GM12878 (cell line): ENCODE results near the gene FAAP100. TPM values are rescaled to one million over a fixed set of nuclear protein-coding genes. Genes with fewer than 3 reads are reported as not detected.

Experiments used
- ATAC-seq: fragments of 200-7000 bp; cut with Tn5 transposase; 3 replicates; pipeline ENCODE4 v1.9.1; 2020; ENCODE audit warnings: mild to moderate bottlenecking, moderate library complexity
- BruUV-seq: library from RNA; stranded (reverse); fragments of 400-500 nt; replicated peaks from 2 replicates; lab custom pipeline; 2021; lab: Mats Ljungman, UMichigan
- CTCF ChIA-PET: fragments of 300-600 bp; sonication (Branson Sonifier 250); formaldehyde crosslinking; extraction: SDS; loops from one replicate; lab custom pipeline; 2021; ENCODE audit warnings: inconsistent platforms; lab: Yijun Ruan, JAX
- POLR2A ChIA-PET: fragments of 350-600 bp; formaldehyde crosslinking; extraction: SDS; loops from one replicate; lab custom pipeline; 2021; ENCODE audit warnings: inconsistent platforms; lab: Charles Lee
- RAD21 ChIA-PET: fragments of 300-600 bp; sonication (Branson Sonifier 250); formaldehyde crosslinking; loops from one replicate; lab custom pipeline; 2023; ENCODE audit warnings: antibody characterized with exemption; ENCODE audit not compliant: unreplicated experiment; lab: Charles Lee
- SMC1A ChIA-PET: fragments of 300-600 bp; sonication (Branson Sonifier 250); formaldehyde crosslinking; loops from one replicate; lab custom pipeline; 2023; ENCODE audit not compliant: unreplicated experiment, uncharacterized antibody; lab: Charles Lee
- DNase-seq: peaks from one replicate; pipeline ENCODE4 v3.0.0-alpha.2; 2011; ENCODE audit warnings: low read depth, low spot score
- FAIRE-seq: peaks from 3 replicates; lab custom pipeline; 2011; peaks lifted over from hg19 to GRCh38; lab: Jason Lieb, UNC
- H2AFZ ChIP-seq: 2 replicates; pipeline ENCODE4 v1.6.0; 2011; ENCODE audit warnings: low read depth, low read length, control low read depth; ENCODE audit not compliant: control insufficient read depth
- H3K27ac ChIP-seq: 2 replicates; pipeline ENCODE4 v1.5.1; 2011; ENCODE audit warnings: control low read depth; ENCODE audit not compliant: control insufficient read depth, insufficient read depth
- H3K27me3 ChIP-seq, 2 experiments: replicated peaks in 1 of 2; 2 replicates each; pipeline versions ENCODE4 v1.6.0 to v1.6.1; 2011; ENCODE audit warnings: low read length in 1 of 2; ENCODE audit not compliant: control insufficient read depth in 2 of 2, insufficient read depth in 2 of 2
- H3K36me3 ChIP-seq, 2 experiments: 2 replicates each; pipeline ENCODE4 v1.5.1; 2011; ENCODE audit warnings: low read length in 1 of 2; ENCODE audit not compliant: control insufficient read depth in 2 of 2, insufficient read depth in 2 of 2
- H3K4me1 ChIP-seq: 2 replicates; pipeline ENCODE4 v1.6.1; 2011; ENCODE audit warnings: mild to moderate bottlenecking, low read length, moderate library complexity, mixed read lengths; ENCODE audit not compliant: control insufficient read depth, insufficient read depth
- H3K4me2 ChIP-seq: 2 replicates; pipeline ENCODE4 v1.6.0; 2011; ENCODE audit warnings: control low read depth; ENCODE audit not compliant: control insufficient read depth, insufficient read depth
- H3K4me3 ChIP-seq: fragments of 200-600 bp; sonication (generic); 2 replicates; pipeline ENCODE4 v1.5.1; 2016
- H3K79me2 ChIP-seq: 2 replicates; pipeline ENCODE4 v1.6.0; 2011; ENCODE audit warnings: low read length; ENCODE audit not compliant: control insufficient read depth, insufficient read depth
- H3K9ac ChIP-seq: 2 replicates; pipeline ENCODE4 v1.8.0; 2011; ENCODE audit warnings: low read length, control low read depth, mixed read lengths; ENCODE audit not compliant: control insufficient read depth, insufficient read depth
- H3K9me3 ChIP-seq: replicated peaks from 3 replicates; pipeline ENCODE4 v1.5.1; 2011; ENCODE audit warnings: mild to moderate bottlenecking, low read length; ENCODE audit not compliant: control insufficient read depth, insufficient read depth
- H4K20me1 ChIP-seq: 2 replicates; pipeline ENCODE4 v1.6.0; 2011; ENCODE audit not compliant: control insufficient read depth, insufficient read depth
- BRCA1 ChIP-seq: IDR thresholded peaks from 2 replicates; pipeline ENCODE4 v1.6.1; 2011; ENCODE audit warnings: low read depth, low read length, improper control_type of control experiment
- CTCF ChIP-seq, 3 experiments: IDR thresholded peaks in 2 of 3; conservative IDR thresholded peaks in 1 of 3; 2 replicates each; pipeline ENCODE4 v1.5.1; 2011; ENCODE audit warnings: low read depth in 3 of 3, low read length in 3 of 3, mild to moderate bottlenecking in 3 of 3, control low read depth in 2 of 3, moderate library complexity in 2 of 3, inconsistent platforms in 1 of 3, mixed read lengths in 1 of 3; ENCODE audit not compliant: control insufficient read depth in 2 of 3, insufficient read depth in 1 of 3; ENCODE audit errors: extremely low read depth in 1 of 3
- EED ChIP-seq: sonication (generic); IDR thresholded peaks from 2 replicates; pipeline ENCODE4 v1.6.1; 2016; ENCODE audit warnings: antibody characterized with exemption, low read depth
- HDGF ChIP-seq: fragments of 450-650 bp; IDR thresholded peaks from 2 replicates; pipeline ENCODE4 v1.6.1; 2016; ENCODE audit warnings: antibody characterized with exemption
- JUNB ChIP-seq: IDR thresholded peaks from 2 replicates; pipeline ENCODE4 v1.6.1; 2016; ENCODE audit warnings: antibody characterized with exemption, mild to moderate bottlenecking
- KDM1A ChIP-seq: fragments of 200-600 bp; sonication (generic); IDR thresholded peaks from 2 replicates; pipeline ENCODE4 v1.6.1; 2016; ENCODE audit warnings: borderline replicate concordance
- KLF5 ChIP-seq: fragments of 450-650 bp; IDR thresholded peaks from 2 replicates; pipeline ENCODE4 v1.6.1; 2014; ENCODE audit warnings: mild to moderate bottlenecking; ENCODE audit not compliant: partially characterized antibody
- PML ChIP-seq: IDR thresholded peaks from 2 replicates; pipeline ENCODE4 v1.6.1; 2012; ENCODE audit warnings: low read length, inconsistent platforms
- POLR2AphosphoS5 ChIP-seq: IDR thresholded peaks from 2 replicates; pipeline ENCODE4 v1.6.1; 2011; ENCODE audit warnings: mild to moderate bottlenecking, low read length, inconsistent platforms
- RB1 ChIP-seq: fragments of 450-650 bp; formaldehyde crosslinking; IDR thresholded peaks from 2 replicates; pipeline ENCODE4 v1.6.1; 2017; ENCODE audit warnings: mild to moderate bottlenecking, borderline replicate concordance
- YBX1 ChIP-seq: fragments of 450-650 bp; IDR thresholded peaks from 2 replicates; pipeline ENCODE4 v1.6.1; 2016; ENCODE audit warnings: antibody characterized with exemption
- ZBTB40 ChIP-seq: fragments of 450-650 bp; IDR thresholded peaks from 2 replicates; pipeline ENCODE4 v1.6.1; 2016; ENCODE audit warnings: mild to moderate bottlenecking, moderate library complexity, borderline replicate concordance
- ZNF24 ChIP-seq: fragments of 450-650 bp; IDR thresholded peaks from 2 replicates; pipeline ENCODE4 v1.6.1; 2017; ENCODE audit warnings: antibody characterized with exemption, mild to moderate bottlenecking
- ZSCAN29 ChIP-seq: fragments of 450-650 bp; IDR thresholded peaks from 2 replicates; pipeline ENCODE4 v1.6.1; 2017; ENCODE audit warnings: mild to moderate bottlenecking, moderate library complexity
- WGBS: methylation state at CpG from one replicate; pipeline ENCODE4 v1.1.6; 2016; ENCODE audit warnings: low lambda C conversion rate; ENCODE audit not compliant: insufficient replicate concordance, insufficient coverage; ENCODE audit errors: missing lambda C conversion rate; 5-methylcytosine and 5-hydroxymethylcytosine counted together
- in situ Hi-C: fragments of 300-500 bp; cut with MboI; formaldehyde crosslinking; loops from 9 replicates; pipeline ENCODE4 v1.14.3; 2018; ENCODE audit warnings: mixed read lengths
- intact Hi-C: fragments of 100-400 bp; cut with micrococcal nuclease; formaldehyde crosslinking; loops from one replicate; pipeline ENCODE4 v1.14.2; 2022; ENCODE audit not compliant: unreplicated experiment
- polyA plus RNA-seq, 11 experiments: library from polyadenylated mRNA; depleted of rRNA in 4 of 11; unstranded in 6 of 11; stranded (reverse) in 5 of 11; fragments of >200 nt; fragmentation: Nextera tagmentation in 4 of 11; fragmentation: Illumina TruSeq in 1 of 11; extraction: Ambion mirVana in 4 of 11; extraction: Trizol in 1 of 11; gene quantifications; 1 replicate in 1 of 11; 2 replicates in 10 of 11; pipeline versions ENCODE4 v1.2.1 to v1.2.3, GENCODE V29; 2011 to 2016; ENCODE audit warnings: inconsistent platforms in 2 of 11, missing spikeins in 2 of 11, low read depth in 1 of 11
- total RNA-seq, 4 experiments: library from RNA; depleted of rRNA in 3 of 4; stranded (reverse); fragments of >200 nt in 3 of 4; fragmentation: Illumina TruSeq in 1 of 4; extraction: Trizol in 1 of 4; gene quantifications; 2 replicates each; pipeline versions ENCODE4 v1.2.1 to v1.2.3, GENCODE V29; 2013 to 2021
- TF ChIP-seq, protein P1 (sequence below): fragments of 450-650 bp; IDR thresholded peaks from 2 replicates; pipeline ENCODE4 v1.6.1; 2017; ENCODE audit warnings: mild to moderate bottlenecking, low read depth, inconsistent platforms; ENCODE audit not compliant: poor library complexity, severe bottlenecking
- TF ChIP-seq, protein P2 (sequence below): fragments of 450-650 bp; IDR thresholded peaks from 2 replicates; pipeline ENCODE4 v1.6.1; 2017; ENCODE audit warnings: borderline replicate concordance

FAAP100 gene
- total and polyA plus RNA-seq, 10 of the 15 experiments (the other 5 are each of a cell fraction or from before 2014, with no cell fraction given) = 0.11 to 46.2 (median 17.1) TPM

GRCh38 chr17:81550285-81550684 lies 1.9 kb downstream of the FAAP100 start:
- H3K9me3 ChIP-seq = no peaks in the 10 kb centered on the region
- peaks cover 11 to 26% of the 10 kb centered on the region in 2 experiments; a peak in 3 of 4 replicates for H3K36me3 ChIP-seq
- no TSS peak for BruUV-seq
- RAD21 ChIA-PET = interaction anchor here (2.9 kb wide), 1 partner anchor 32 kb away, joined by 17 read pairs; no protein-coding TSS in a partner anchor
- 98% methylated on average over 15 of the region's 15 CpGs for WGBS
- in situ Hi-C loops (no loop called here), intact Hi-C loops (no loop called here)
- H2AFZ ChIP-seq = no peak overlapping the region
- H4K20me1 ChIP-seq = no peaks in the 10 kb centered on the region
- no peak overlapping the region for H3K9ac ChIP-seq
- SMC1A ChIA-PET = interaction anchor here (1.1 kb wide), 2 partner anchors 31 to 51 kb away, joined by 3 read pairs; no protein-coding TSS in a partner anchor
- H3K79me2 ChIP-seq = peaks cover 24% of the 10 kb centered on the region
- CTCF ChIA-PET = interaction anchor here (1.5 kb wide), 1 partner anchor 51 kb away, joined by 4 read pairs; no protein-coding TSS in a partner anchor
- DNase-seq = no peak
- H3K27me3 ChIP-seq = no peaks in the 10 kb centered on the region
- no peak for FAIRE-seq
- no peak overlapping the region for H3K27ac ChIP-seq
- peaks cover 14% of the 10 kb centered on the region for H3K4me1 ChIP-seq
- POLR2A ChIA-PET = interaction anchor here (0.8 to 3.0 kb wide), 2 partner anchors 12 to 32 kb away, joined by 3 to 34 read pairs; no protein-coding TSS in a partner anchor
- H3K4me3 ChIP-seq = no peak overlapping the region
- no peak for ATAC-seq
- peak overlapping the region; percentile 55 for H3K4me2 ChIP-seq
- TF ChIP-seq BRCA1 (no peak), KDM1A (no peak), EED (no peak), RB1 (no peak), PML (no peak), ZSCAN29 (no peak), ZNF24 (no peak), JUNB (no peak), KLF5 (no peak), YBX1 (no peak), POLR2AphosphoS5 (no peak), CTCF (IDR thresholded peaks at IDR 0.05 in 2 of 3, conservative IDR thresholded peaks at IDR 0.05 in 1 of 3; ENCODE audit: control insufficient read depth in 2 of 3, extremely low read depth in 1 of 3, insufficient read depth in 1 of 3, low read depth in 3 of 3, low read length in 3 of 3) (no peak), ZBTB40 (no peak), HDGF (no peak)
- TF ChIP-seq, protein P1, sequence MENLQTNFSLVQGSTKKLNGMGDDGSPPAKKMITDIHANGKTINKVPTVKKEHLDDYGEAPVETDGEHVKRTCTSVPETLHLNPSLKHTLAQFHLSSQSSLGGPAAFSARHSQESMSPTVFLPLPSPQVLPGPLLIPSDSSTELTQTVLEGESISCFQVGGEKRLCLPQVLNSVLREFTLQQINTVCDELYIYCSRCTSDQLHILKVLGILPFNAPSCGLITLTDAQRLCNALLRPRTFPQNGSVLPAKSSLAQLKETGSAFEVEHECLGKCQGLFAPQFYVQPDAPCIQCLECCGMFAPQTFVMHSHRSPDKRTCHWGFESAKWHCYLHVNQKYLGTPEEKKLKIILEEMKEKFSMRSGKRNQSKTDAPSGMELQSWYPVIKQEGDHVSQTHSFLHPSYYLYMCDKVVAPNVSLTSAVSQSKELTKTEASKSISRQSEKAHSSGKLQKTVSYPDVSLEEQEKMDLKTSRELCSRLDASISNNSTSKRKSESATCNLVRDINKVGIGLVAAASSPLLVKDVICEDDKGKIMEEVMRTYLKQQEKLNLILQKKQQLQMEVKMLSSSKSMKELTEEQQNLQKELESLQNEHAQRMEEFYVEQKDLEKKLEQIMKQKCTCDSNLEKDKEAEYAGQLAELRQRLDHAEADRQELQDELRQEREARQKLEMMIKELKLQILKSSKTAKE = no peak
- TF ChIP-seq, protein P2, sequence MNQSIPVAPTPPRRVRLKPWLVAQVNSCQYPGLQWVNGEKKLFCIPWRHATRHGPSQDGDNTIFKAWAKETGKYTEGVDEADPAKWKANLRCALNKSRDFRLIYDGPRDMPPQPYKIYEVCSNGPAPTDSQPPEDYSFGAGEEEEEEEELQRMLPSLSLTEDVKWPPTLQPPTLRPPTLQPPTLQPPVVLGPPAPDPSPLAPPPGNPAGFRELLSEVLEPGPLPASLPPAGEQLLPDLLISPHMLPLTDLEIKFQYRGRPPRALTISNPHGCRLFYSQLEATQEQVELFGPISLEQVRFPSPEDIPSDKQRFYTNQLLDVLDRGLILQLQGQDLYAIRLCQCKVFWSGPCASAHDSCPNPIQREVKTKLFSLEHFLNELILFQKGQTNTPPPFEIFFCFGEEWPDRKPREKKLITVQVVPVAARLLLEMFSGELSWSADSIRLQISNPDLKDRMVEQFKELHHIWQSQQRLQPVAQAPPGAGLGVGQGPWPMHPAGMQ = no peak
